HG02763 (cell line): ENCODE results near the gene ERVFRD-1.
"Not testable (repeated sequence)": the region's sequence is repeated elsewhere in the genome, so short reads cannot be mapped to it uniquely, and the experiment has no call there.

Experiments
- ATAC-seq: cut with Tn5 transposase; IDR thresholded peaks from one replicate; pipeline ENCODE4 v1.9.1; 2021; ENCODE audit warnings: mild to moderate bottlenecking, moderate library complexity; ENCODE audit not compliant: unreplicated experiment

Gene ERVFRD-1

DNA sequence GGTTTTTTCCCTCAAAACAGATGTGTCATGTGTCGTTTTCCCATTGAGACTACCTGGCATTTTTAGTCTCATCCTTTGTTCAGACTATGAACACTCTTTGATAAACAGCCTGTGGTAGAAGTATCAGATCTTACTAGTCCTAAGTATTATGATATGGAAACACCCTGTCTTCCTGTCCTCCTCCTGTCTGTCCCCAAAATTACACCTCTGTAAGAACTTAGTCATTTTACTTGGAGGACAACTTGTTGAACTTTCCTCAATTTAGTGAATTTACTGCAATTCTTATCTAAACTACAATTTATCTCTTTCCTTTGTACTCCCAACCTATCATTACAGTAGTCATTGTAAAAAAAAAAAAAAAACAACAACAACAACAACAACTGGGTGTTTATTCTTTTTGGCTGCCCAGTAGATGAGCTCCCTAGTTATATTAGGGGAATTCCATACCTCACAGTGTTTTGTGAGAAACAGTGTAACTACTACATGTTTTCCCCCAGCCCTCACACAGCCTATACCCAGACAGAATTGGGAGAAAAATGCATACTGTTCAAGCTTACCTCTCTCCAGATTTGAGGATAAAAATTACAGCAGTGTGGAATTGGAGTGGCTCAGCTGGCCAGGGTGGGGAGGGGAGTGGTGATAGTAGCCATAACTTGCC lies 18.5 kb upstream of the ERVFRD-1 start:
- ATAC-seq, result no peak

DNA sequence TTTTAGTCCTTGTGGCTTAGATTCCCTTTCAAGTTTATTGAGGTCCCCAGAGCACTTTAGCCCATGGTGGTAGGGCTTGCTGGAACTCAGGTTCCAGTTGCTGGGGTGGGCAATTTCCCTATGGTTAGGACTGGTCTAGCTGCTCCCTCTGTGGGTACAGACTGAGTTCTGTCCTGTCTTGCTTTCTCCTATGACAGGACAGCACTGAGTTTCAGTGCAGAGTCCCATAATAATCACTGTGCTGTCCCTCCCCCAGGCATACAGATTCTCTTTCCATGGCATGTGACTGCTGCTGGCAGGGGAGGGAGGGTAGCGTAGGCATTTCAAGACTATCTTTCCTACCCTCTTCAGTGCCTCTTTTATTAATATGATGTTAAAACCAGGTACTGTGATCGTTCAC lies 17.1 kb upstream of the ERVFRD-1 start:
- ATAC-seq, result no peak

DNA sequence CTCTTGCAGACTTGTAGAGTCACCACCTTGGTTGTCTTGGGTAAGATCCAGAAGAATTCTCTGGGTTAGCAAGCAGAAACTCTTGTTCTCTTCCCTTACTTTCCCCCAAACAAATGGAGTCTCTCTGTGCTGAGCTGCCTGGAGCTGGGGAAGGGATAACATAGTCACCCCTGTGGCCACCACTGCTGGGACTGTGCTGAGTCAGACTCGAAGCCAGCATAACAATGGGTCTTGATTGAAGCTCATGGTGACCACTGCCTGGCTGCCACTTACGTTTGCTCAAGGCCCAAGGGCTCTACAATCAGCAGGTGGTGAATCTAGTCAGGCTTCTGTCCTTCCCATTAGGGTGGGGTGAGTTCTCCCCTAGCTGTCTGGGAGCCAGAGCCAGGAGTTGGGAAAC lies 15.4 kb upstream of the ERVFRD-1 start:
- ATAC-seq, result no peak

DNA sequence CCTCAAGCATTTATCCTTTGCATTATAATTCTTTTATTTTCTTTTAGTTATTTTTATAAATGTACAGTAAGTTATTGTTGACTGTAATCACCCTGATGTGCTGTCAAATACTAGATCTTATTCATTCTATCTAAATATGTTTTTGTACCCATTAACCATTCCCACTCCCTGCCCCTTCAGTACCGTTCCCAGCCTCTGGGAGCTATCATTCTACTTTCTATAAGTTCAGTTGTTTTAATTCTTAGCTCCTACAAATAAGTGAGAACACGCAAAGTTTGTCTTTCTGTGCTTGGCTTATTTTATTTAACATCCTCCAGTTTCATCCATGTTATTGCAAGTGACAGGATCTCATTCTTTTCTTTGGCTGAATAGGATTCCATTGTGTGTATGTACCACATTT lies 12.5 kb upstream of the ERVFRD-1 start:
- no peak for ATAC-seq

DNA sequence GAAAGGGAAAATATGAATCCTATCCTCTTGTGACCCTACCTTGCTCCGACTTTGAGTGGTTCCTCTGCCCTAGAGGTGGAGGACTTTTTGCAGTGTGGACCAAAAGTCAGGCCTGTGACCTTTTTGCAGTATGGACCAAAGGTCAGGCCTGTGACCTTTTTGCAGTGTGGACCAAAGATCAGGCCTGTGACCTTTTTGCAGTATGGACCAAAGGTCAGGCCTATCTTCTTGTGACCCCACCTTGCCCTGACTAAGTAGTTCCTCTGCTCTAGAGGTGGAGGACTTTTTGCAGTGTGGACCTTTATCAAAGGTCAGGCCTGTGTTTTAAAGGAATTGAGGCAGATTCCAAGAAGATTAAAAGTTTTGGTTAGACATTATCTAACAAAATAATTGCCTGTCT lies 10.9 kb upstream of the ERVFRD-1 start:
- no peak for ATAC-seq

DNA sequence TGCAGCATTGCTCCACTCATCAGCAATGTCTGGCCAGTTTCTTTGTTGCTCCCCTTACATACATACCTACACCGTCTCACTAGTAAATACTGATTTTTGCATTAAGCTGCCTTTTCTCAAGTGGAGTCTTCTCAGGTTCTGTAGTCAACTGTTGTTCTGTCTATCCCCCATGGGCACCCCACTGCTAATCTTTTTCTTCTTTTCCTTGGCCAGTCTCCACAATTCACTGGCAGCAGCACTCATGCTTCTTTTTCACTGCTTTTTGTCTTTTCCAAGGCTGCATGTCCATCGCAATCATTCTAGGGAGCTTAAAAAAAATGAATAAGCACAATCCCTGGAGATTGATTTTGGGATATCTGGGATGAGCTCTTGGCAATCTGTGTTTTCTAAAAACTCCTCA lies 10.3 kb upstream of the ERVFRD-1 start:
- no peak for ATAC-seq

DNA sequence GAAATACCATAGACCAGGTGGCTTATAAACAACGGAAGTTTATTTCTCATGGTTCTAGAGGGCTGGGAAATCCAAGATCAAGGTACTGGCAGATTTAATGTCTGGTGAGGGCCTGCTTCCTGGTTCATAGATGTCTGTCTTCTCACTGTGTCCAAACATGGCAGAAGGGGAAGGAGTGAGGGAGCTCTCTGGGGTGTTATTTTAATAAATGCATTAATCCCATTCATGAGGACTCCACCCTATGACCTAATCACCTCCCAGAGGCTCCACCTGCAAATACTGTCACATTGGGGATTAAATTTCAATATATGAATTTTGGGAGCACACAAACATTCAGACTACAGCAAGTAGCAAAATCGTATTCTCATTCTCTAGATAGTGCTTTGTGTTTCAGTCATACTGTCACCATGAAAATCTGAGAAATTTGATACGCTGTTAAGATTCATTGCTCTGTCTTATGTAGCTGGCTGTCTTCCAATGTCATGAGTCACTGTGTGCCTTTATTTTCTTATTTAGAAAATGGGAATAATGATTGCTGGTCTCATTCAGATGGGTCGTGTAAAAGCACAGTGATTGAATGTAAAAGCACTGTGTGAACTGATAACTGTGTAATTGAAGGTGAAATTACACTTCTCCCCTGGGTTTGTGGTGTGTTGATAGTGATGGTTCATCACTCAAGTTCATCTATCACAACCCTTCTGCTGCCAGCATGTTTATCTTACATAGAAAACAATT lies 8.9 kb upstream of the ERVFRD-1 start:
- ATAC-seq, result no peak

DNA sequence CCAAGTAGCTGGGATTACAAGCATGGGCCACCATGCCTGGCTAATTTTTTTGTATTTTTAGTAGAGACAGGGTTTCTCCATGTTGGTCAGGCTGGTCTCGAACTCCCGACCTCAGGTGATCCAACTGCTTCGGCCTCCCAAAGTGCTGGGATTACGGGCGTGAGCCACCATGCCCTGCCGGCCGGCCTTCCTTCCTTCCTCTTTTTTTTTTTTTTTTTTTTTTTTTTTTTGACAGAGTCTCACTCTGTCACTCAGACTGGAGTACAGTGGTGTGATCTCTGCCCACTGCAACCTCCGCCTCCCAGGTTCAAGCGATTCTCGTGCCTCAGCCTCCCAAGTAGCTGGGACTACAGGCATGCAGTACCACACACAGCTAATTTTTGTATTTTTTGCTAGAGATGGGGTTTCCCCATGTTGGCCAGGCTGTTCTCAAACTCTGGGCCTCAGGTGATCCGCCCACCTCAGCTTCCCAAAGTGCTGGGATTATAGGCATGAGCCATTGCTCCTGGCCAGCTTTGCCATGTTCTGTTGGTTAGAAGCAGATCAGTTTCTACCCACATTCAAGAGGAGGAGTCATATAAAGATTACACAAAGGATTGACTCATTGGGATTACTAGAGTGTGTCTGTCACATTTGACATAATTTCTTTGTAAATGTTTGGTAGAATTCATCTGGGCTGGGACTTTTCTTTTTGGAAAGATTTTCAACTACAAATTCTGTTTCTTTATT lies 4.4 kb upstream of the ERVFRD-1 start:
- ATAC-seq, result not testable (repeated sequence)

DNA sequence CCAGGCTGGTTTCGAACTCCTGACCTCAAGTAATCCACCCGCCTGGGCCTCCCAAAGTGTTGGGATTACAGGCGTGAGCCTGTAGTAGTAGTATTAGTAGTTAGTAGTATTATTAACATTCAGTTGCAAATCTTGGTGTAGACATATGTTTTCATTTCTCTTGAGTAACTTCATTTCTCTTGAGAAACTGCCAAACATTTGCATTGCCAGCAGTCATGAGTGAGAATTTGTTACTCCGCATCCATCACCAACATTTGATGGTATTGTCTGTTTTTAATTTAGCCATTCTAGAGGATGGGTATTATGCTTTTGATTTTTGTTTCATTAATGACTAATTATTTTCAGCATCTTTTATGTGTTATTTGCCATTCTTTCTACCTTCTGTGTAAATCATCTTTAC lies 1.5 kb upstream of the ERVFRD-1 start:
- no peak for ATAC-seq

DNA sequence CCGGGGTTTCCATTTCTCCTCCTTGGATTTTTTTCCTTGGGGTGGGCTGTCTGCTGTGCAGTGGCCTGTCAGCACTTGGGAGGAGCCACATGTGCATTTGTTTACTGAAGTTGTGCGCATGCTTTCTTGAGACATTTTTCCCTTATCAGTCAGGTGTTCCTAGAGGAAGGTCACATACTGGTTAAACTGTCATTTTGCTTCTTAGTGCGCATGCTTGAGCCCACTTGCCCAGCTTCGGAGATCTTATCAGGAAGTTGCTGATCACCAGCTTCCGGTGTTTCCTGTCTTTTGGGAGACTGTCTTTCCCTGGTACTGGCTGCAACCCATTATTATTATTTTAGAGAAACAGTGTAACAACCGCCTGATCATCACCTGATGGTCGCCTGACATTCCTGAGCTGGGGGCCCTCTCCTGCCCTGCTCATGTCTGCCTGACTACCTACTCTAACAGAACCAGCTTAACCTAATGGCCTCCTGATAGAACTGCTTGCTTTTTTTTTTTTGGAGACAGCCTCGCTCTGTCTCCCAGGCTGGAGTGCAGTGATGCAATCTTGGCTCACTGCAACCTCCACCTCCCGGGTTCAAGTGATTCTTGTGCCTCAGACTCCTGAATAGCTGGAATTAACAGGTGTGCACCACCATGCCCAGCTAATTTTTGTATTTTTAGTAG lies 378 bp upstream of the ERVFRD-1 start:
- no peak for ATAC-seq

DNA sequence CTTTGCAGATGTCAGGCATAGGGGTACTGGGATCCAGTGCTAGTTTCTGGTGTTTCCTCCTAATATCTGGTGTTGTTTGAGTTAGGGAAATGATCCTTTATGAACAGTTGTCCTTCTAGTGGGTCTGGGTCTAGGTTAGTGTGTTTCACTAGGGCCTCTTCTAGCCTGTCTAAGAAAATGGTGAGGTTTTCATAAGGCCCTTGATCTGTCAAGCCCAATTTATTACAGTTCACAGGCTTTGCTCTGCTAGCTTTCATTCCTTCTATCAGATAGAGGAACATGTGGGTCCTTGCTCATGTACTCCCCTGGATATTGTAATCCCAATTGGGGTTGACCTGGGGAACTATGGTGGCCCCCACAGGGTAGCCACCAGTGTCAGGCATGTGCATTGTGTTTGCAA lies 2.8 kb downstream of the ERVFRD-1 start:
- no peak for ATAC-seq

DNA sequence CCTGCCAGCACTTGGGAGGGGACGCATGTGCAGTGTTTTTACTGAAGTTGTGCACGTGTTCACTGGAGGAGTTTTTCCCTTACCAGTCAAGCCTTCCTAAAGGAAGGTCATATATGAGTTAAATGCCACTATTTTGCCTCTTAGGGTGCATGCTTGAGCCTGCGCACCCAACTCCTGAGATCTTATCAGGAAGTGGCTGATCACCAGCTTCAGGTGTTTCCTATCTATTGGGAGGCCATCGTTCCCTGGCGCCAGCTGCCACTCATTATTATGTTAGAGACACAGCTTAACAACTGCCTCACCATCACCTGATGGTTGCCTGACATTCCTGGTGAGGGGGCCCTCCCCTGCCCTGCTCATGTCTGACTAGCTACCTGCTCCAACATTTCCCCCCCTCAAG lies 8.5 kb downstream of the ERVFRD-1 start:
- ATAC-seq, result no peak

DNA sequence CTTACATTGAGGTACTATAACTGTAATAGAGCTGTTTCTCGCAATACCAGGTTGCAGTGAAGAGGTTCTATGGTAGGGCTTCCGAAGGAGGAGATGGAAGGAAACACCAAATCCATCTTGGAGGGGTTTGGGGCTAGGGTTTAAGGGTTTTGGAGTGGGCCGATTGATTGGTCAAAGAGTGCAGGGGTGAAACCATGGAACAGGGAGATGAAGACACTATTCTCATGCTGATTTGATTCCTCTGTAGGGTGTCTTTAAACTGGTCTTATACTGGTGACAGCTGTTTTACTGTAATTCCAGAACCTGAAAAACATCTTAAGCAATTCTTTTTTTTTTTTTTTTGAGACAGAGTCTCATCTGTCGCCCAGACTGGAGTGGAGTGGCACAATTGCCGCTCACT lies 10.1 kb downstream of the ERVFRD-1 start:
- ATAC-seq, result no peak

DNA sequence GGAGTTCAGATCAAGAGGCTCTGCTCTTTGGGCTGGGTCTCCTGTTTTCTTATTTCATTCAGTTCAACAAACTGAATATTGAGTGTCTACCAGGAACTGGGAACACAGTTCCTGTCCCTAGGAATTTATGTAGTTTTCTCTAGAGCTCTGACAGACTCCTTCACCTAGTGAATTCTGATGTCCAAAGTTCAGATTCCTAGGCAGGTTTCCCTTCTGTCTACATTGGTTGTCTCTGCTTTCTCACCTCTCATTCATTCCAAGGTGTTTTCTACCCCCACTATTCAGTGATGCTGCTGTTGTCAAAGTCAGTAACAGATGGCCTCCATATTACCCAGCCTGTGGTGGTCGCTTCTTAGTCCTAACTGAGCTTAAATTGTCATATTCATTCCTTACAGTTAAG lies 13.5 kb downstream of the ERVFRD-1 start:
- ATAC-seq, result no peak

DNA sequence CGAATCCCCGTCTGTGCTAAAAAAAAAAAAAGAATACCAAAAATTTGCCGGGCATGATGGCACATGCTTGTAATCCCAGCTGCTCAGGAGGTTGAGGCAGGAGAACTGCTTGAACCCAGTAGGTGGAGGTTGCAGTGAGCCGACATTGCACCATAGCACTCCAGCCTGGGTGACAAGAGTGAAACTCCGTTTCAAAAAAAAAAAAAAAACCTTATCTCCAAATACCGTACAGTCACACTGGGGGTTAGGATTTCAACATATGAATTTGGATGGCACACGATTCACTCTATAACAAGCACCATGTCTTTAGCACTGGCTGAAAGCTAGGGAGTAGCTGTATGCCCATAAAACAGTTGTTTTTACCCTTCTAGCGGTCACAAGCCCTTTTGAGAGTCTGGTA lies 14.0 kb downstream of the ERVFRD-1 start:
- ATAC-seq, result no peak

DNA sequence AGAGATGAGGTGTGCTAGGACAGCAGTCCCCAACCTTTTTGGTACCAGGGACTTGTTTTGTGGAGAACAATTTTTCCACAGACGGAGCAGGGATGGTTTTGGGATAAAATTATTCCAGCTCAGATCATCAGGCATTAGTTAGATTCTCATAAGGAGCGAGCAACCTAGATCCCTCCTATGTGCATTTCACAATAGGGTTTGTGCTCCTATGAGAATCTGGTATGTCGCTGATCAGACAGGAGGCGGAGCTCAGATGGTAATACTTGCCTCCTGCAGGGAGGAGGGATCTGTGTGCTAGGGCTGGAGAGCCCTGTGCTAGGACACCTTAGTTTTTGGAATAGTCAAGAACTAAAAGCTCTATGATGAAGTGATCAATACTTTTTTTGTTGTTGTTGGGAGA lies 15.4 kb downstream of the ERVFRD-1 start:
- no peak for ATAC-seq

DNA sequence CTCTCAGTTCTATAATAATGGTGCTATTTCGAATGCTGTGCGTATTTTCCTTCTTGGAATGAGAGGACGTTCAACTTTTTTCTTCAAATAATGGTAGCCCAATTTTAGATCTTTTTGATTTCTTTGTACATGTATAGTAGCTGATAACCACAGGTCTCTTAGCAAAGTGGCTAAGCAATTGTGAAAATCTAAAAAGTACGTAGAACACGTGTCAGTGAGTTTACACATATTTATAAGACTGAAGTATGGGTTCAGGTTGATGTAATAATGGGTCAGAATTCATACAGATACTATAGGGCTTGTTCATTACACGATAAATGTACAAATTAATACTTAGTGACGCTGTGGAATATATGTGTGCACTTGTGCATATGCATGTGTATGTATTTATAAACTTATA lies 16.6 kb downstream of the ERVFRD-1 start:
- ATAC-seq, result no peak

DNA sequence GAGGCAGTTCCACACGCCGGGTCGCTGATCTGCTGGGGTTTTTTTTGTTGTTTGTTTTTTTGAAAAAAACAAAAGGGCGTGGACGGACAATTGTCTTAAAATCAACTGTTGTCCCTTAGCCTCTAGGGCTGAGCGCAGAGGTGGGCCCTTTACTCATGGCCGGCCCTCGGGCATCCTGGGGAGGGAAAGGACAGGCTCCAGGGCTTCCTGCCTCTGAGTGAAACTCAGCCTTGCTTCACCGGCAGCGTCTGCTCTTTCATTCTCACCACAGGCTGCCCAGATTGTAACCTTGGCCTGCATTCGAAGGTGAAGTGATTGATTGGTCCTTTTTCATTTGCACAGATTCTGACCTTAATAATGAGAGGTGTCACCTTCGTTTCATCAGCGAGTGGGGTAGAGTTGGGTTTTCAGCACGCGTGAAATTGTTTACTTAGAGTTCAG lies 17.1 kb downstream of the ERVFRD-1 start:
- ATAC-seq, result peak; percentile 29

DNA sequence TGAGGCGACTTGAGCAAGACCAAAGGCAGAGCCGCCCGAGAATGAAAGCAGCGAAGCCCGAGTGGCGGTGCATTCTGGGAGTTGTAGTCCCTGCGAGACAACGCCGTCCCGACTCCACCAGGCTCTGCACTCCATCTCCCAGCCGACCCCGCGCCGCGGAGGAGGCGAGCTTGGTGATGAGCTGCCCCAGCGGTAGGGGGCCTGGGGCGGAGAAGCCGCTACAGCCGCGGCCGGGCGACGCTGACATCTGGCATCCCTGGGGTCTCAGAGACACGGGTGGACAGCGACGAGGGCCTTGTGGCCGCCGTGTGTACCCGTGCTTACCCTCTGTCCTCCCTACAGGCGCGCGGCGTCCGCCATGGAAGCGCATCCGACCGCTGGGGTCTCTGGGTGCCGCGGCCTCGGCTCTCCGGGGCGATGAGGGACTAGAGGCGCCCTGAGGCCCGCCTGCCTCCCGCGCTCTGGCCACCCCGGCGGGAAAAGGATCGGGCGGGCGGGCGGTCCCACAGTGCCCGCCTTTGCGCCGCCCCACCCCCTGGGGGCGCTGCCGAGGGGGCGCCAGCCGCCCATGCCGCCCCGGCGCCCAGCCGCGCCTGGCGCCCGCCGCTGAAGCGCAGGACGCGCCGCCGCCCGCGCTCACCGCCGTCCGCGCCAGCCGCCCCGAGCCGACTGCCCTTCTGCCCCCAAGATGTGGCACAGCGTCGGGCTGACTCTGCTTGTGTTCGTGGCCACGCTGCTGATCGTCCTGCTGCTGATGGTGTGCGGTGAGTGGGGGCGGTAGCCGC lies 17.7 kb downstream of the ERVFRD-1 start, which contains the start of gene SMIM13:
Gene SMIM13, plus strand, starts transcription at position 209 of the 785 bp plus-strand sequence. Its CDS starts 480 bp downstream, at position 689.
- peak; percentile 89 for ATAC-seq

DNA sequence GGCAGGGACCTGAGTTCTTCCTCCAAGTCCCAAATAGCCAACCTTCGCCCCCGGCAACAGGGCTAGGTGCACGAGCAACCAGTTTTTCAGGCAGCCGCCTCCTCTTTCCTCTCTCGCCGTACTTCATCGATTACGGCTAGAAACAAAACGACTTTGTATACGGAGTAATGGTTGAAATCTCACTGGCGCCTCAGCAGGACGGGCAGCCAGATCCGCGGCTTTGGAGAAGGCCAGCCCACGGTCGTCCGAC lies 18.2 kb downstream of the ERVFRD-1 start:
- peak; percentile 20 for ATAC-seq
